Measurements from ENCODE around the gene INHBA.

Gene INHBA

DNA sequence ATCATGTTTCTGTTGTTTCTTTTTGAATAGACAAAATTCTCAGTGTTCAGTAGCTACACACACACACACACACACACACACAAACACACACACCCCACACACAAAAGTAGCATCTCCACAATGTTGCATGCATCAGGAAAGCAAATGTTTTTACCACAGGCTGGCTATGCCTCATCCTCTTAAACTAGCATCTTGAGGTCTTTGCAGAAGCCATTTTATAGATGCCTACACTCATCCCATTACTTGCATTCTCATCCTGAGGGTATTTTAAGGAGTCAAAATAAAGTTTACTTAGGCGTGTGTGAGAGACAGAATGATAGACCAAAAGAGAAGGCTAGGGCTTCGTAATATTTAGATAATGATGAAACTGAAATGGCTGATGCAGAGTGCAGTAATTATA lies 7.9 kb upstream of the INHBA start:
- no peak for DNase-seq

- no peak for DNase-seq
Observed at GRCh38 chr7:41709621-41710020, 6.7 kb upstream of the INHBA start.

DNA sequence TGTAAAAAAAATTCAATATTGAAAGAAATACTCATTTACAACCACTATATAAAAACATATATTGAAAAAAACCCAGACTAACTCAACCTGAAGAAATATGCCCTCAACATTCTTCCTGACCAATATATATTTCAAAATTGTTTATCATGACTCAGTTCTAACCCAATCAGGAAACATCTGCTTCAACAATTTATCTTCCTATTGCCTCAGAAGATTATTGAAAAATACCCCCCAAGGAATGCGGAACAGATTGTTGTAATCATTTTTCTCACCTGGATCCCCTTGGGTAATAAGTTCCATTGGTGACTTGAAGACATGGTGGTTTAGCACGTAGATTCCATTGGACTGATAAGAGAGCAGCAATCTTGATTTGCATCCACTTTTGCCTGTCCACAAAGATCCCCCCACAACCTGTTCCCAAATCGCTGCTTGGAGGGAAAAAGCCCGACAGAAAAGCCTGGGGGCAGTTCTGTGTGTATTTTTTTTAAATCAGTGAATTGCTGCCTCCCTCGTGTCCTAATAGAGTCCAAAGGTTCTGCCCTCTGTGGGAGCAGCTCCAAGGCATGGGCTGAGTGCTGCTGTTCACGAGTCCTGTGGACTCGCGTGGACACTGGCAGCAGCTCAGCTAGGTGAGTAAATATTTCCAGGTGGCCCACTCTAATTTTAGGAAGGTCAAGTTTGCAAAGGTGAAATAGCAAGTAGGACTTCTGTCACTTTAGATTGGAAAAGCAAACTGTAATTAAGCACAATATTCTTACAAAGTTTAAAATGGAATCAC lies 5.9 kb upstream of the INHBA start:
- DNase-seq = no peak

DNA sequence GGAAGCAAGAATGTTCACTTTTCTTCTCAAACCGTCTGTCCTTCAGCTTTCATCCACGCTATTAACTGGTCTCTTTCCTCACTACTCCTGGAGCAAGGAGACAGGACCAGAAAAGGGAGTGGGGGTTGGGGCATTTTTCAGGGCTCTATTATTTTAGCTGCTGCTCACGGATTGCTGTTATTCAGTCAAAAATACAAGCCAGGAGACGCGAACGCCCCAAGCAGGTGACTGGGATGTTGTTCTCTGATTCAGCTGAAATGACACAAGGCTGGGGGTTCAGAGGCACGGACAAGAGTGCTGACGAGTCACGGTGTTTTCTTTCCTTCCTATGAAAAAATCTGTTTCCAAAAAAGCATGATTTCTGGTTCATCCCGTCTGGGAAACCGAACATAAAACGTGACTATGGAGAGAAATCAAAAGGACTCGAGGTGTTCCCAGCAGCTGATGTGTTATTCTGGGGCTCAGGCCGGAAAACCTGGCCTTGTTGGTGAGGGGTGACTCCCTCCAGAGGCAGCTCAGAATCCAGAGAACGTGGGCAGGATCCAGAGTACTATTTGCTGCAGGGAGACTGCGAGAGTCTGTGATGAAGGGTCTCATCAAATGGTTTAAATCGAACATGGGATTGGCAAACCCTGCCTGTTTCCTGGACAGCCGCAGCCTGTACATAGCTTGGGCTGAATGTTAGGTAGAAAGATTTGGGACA lies 3.5 kb upstream of the INHBA start:
- no peak for DNase-seq

GRCh38 chr7:41705109-41705901 lies 2.4 kb upstream of the INHBA start:
- peak; percentile 42 for DNase-seq

DNA sequence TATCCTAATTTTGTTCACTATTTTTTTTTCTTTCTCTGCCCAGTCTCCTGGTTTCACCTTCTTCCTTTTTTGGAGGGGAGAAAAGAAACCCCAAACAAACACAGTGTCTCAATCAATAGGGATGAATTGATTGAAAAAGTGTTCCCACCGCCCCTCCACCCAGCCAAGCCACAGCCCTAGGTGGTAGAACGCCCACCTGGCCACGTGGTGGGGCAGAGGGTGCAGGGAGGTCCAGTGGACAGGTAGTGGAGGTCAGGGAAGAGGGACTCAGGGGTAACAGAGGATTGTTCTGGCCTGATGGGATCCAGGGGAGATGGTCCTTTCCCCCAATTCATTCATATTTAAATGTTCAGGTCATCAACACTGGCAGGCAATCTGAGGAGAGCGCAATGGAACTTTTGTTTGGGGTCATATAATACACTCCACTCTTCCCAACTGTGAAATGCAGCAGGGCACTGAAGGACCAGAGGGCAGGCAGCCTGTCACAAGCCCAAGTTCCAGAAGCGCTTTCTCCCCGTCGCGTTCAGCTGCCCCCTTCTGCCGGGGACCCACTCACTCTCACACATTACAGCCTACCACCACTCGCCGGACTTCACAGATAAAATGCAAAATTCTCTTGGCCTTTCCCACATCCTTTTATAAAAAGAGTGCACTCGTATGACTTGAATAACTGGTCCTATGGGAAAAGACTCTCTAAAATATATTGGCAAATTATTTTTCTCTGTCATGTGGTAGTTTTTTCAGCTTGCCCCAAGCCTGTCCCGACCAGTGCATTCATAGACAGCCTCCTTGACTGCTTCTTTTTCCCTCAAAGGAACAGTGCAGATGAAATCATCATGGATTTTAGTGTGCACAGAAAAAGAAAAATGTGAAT lies 1.6 kb downstream of the INHBA start:
- no peak for DNase-seq

- DNase-seq = no peak
Observed at GRCh38 chr7:41700044-41700471, 2.8 kb downstream of the INHBA start.

DNA sequence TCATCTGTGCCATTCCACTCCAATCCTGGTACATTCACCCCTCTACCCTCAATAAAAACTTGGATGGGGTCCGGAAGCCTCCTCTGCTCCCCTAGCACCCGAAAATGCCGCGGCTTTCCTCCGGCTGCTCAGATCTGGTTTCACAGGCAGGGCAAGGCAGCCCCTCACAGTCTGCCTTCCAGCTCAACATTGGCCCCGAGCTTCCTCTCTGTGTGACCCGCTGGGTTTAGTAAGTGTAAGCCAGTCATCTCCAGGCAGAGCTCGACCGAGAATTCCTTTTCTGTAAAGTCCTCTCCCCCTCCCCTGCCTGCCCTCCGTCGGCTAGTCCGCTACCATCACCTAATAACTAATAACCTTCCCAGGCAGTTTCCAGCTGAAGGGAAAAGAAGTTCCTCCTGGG lies 3.4 kb downstream of the INHBA start:
- DNase-seq = no peak

DNA sequence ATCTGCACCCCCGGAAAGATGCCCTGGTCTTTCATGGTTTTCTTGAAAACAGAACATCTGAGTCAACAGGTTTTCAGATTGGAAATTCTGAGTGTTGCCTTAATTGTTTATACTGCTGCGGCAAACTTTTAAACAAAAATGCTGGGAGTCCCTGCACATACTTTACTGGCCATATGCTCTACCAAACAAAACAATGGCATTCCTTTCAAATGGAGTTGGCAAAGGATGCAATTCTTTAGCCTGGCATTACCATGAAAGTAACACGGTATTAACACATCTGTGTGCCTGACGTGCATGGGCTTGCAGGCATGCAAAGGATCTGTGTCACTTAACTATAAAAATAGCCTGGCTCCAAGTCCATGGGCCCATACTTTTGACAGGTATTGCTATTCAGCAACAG lies 4.2 kb downstream of the INHBA start:
- no peak for DNase-seq

- no peak for DNase-seq
Observed at GRCh38 chr7:41698114-41698513, 4.8 kb downstream of the INHBA start.

DNA sequence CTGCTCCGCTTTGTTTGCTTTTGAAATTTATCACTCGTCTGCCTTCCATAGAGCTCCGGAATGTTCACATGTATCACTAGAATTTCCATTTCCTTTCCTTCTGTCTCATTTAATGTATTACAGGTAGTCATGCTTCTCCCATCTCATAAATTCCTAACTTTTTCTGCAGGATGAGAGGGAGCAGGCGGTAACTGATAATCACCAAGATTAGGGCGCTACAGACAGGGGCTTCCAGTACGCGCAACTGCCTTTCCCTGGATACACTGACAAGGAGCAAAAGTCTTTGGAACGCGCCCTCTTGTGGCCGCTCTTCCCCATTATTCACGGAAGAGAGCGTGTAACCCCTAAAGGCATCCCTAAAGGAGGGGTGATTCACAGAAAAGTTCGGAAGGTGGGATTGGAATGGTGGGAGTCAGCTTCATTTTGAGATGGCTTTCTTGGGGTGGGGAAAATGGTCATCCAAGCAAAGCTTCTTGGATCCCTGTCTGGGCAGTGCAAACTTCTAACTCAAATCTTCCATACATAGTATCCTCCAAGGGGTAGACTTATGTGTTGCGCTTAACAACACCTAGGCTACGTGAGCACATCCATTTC lies 6.5 kb downstream of the INHBA start:
- DNase-seq = peak; percentile 18

DNA sequence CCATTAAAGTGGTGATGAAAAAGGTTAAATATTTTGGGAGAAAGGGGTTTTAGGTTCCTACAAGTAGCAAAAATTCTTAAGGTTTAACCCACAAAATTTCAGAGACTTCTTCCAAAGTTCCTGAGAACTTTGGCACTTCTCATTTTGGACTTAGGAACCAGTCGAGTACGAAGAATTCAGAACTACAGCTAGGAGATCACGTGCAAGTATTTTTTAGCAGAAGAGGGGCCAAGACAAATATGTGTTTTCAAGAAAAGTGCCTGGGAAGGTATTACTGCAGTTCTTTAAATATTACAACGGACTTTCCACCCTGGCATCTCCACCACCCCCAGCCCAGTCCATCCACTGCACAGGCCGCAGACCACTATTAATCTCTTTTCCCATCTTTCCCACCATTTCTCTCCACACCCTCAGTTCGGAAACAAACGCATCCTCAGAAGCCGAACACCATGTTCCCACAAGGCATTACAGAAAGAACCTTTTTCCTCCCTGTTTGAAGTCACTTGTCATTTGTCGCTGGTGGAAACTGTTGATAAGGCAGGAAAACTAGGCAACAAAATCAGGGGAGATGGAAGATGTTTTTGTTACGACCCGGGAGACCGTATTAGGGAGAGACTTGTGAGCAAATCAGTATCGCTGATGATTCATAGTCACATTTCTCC lies 7.1 kb downstream of the INHBA start:
- DNase-seq = no peak

GRCh38 chr7:41694495-41694894 lies 8.4 kb downstream of the INHBA start:
- DNase-seq = no peak

DNA sequence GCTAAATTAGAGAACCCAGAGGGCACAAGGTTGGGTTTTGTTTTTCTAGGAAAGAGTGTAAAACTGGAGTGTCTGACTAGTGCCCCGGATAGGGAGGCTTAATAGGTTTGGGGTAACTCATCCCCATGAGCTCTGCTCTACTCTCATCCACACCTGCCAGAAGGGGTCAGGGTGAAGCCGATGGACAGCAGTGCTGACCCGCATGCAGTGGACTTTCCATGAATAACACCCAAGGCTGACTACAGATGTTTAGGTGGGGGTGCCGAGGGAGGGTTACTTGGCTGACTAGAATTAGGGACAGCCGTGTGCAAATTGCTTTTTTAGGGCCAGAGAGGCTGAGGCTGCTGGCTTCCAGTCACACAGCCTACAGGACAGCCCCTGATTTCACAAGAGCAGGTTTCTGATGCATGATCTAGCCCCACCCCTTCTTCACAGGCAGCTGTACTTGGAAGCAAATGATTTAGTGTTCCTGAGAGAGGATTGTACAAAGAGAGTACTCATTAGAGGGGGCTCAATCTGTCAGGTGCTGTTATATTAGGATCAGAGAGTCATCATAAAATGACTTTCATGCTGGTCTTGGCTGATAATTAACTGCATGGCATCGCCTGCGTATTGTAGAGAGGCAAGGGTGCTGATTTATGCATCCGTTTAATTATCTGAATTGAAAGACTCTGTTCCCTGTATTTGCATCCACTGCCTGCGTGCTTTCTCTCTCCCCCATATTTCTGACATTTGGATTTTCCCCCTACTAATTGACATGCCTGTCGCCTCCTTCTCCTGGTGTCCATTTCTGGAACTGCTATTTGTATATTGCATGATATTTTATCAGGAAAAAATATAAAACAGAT lies 9.5 kb downstream of the INHBA start:
- no peak for DNase-seq

DNA sequence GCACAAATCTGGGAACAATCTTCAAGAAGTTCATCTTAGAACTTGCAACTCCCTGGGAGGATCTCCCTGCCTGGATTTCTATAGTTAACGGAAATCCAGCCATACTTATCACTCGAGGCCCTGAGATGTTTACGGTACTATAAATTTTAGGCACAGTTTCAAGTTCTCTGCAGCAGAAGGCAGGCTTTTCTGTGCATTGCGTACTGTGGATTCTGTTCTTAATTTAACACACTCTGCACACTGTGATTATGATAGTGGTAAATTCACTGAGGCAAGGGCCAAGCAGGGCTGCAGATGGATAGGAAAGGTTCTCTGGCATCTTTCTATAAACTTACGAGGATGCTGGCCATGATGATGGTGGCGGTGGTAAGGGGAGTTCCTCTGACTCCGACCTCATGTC lies 10.6 kb downstream of the INHBA start:
- DNase-seq = no peak

- DNase-seq = no peak
Observed at GRCh38 chr7:41691286-41692190, 11.4 kb downstream of the INHBA start.

DNA sequence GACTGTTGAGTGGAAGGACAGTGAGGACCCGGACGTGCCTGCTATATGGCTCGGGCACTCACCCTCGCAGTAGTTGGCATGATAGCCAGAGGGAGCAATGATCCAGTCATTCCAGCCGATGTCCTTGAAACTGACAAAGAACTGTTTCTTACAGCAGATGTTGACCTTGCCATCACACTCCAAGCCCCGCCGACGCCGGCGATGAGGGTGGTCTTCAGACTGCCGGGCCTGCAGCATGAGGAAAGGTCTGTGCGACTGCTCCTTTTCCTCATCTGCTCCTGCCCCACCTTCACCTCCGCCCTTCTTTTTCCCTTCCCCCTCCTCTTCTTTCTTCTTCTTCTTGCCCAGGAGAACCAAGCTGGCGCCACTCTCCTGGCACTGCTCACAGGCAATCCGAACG lies 13.1 kb downstream of the INHBA start:
- DNase-seq = no peak

DNA sequence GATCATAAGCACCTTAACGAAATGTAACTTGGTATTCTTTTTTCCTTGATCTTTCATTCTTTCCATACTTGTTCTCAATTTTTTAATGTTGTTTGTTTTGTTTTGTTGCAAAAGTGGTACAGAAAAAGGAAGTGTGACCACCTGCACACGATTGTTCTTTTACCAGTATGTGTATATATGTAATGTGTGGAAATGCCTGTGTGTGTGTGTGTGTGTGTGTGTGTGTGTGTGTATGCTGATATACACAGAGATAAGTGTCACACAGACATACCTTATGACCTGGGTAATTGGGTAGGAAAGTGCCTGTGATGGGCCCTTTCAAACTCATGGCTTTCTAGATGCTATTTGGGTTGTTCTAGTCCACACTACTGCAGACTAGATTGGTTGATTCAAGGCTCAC lies 14.0 kb downstream of the INHBA start:
- DNase-seq = no peak

DNA sequence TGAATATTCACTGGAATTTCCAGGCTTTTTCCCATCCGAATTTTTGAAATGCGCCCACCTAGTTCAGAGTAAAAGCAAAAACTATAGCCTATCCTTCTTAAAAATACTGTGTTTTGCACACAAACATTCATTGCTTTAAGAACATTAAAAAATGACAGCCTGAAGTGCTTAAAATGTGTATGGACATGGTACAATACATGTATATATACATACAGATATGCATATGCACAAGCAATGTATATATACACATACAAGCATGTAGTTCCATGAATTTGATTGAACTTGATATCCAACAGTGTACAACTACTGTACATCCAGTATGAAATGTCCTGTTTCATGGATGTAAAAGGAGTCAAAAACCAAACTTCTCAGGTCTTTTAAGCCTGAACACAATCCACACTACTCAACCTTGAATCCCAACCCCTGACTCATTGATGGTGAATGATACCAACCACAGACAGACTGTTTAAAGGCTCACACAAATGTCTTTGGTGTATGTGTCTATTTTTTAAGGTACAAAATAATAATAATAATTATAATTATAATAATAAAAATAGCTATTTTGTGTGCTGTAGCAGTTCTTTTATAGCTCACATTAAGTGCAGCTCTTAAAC lies 14.8 kb downstream of the INHBA start:
- no peak for DNase-seq
